Stimulated activated CD8-positive, alpha-beta memory T cell treated with anti-CD3 and anti-CD28 coated beads, Interleukin-4, amount 100 ng/mL, for 24 hours (primary cell): ENCODE results near the gene TARP.
"Not testable (repeated sequence)": the region's sequence is repeated elsewhere in the genome, so short reads cannot be mapped to it uniquely, and the experiment has no call there.

Experiments used
- DNase-seq: peaks from one replicate; pipeline ENCODE4 v3.0.0-alpha.2; 2020; ENCODE audit warnings: low read depth

The TARP gene

DNA sequence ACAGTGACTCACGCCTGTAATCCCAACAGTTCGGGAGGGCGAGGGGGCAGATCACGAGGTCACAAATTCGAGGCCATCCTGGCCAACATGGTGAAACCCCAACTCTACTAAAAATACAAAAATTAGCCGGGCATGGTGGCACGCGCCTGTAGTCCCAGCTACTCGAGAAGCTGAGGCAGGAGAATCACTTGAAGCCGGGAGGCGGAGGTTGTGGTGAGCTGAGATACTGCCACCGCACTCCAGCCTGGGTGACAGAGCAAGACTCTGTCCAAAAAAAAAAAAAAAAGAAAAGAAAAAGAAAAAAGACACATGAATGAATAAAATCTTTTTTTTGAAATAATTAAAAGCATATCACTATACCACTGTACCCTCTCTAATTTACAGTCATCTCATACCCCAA is 11.8 kb downstream of the TARP start:
- not testable (repeated sequence) for DNase-seq

DNA sequence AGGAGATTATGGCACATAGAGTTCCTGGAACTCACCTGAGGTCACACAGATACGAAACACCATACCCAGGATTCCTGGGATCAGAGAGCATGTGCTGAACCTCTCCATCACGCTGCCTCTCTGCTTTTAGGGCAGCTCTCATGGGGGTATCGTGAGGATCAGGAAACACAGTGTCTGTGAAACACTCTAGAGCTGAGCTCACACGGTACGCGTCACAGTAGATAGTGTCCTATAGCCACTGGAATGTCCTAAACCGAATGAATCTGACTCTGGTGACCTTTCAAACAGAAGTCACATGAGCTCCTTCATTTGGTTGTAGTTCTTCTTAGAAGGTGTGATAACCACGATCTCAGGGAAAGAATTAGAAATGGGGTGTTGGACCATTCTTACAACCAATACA is 14.3 kb downstream of the TARP start:
- not testable (repeated sequence) for DNase-seq

DNA sequence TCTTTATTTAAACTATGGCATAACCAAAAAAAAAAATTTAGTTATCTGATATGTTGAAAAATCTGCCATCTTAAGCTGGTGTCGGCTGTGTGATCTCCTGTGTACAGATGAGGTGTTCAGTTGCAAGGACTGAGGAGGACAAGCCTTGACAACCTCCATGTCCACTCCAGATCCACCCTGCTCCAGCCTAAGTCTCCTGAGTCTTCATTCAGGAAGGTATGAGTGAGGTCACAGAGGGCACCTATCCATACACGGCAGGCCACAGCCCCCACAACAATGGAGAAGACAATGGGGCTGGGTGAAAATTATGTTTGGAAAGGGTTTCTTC is 16.1 kb downstream of the TARP start:
- DNase-seq = no peak

GRCh38 chr7:38249849-38250248 is 23.6 kb downstream of the TARP start:
- DNase-seq = not testable (repeated sequence)

DNA sequence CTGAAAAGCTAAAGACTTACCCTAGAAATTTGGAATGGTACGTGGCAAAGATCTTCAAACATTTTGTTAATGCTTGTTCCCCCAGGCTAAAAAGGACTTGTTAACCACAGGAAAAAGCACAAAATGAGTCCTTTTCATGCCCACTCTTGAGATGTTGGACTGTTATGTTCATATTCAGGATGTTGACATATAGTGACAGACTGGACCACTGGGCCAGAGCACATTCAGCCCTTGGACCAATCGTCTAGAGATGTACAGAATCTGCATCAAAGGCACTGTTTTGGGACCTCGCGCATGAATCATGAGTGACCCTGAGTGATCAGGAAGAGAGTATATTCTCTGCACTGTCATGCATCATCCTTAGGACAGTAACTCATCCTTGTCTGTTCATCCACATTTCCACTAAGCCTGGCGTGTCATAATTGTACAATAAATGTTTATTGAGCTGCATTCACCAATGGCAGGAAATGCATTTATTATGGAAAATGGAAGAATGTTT is 25.3 kb downstream of the TARP start:
- no peak for DNase-seq

GRCh38 chr7:38245409-38245977 is 27.9 kb downstream of the TARP start:
- no peak for DNase-seq

DNA sequence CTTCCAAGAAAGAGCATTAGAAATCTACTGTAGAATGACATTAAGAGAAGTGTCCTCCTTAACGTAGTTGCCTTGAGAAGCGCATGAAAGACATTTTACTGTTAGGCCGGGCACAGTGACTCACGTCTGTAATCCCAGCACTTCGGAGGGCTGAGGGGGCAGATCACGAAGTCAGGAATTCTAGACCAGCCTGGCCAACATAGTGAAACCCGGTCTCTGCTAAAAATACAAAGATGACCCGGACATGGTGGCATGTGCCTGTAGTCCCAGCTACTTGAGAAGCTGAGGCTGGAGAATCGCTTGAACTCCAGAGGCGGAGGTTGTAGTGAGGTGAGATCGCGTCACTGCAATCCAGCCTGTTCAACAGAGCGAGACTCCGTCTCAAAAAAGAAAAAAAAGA is 28.9 kb downstream of the TARP start:
- no peak for DNase-seq

- not testable (repeated sequence) for DNase-seq
Measured at GRCh38 chr7:38243345-38243744, 30.1 kb downstream of the TARP start.

DNA sequence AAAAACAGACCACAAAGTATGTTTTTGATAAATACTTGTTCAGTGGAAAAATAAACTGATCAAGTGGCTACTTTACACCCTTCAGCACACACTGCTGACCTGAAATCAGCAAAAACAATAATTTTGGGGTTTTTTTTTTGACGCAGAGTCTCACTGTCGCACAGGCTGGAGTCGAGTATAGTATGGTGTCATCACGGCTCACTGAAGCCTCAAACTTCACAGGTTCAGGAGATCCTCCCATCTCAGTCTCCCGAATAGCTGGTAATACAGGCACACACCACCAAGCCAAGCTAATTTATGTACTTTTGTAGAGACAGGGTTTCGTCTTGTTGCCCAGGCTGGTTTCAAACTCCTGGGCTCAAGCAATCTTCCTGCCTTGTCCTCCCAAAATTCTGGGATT is 30.6 kb downstream of the TARP start:
- DNase-seq = no peak

- no peak for DNase-seq
Measured at GRCh38 chr7:38241071-38241470, 32.4 kb downstream of the TARP start.

DNA sequence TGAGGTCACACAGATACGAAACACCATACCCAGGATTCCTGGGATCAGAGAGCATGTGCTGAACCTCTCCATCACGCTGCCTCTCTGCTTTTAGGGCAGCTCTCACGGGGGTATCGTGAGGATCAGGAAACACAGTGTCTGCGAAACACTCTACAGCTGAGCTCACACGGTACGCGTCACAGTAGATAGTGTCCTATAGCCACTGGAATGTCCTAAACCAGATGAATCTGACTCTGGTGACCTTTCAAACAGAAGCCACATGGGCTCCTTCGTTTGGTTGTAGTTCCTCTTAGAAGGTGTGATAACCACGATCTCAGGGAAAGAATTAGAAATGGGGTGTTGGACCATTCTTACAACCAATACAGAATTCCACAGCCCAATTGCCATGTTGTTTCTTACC is 34.3 kb downstream of the TARP start:
- DNase-seq = not testable (repeated sequence)

DNA sequence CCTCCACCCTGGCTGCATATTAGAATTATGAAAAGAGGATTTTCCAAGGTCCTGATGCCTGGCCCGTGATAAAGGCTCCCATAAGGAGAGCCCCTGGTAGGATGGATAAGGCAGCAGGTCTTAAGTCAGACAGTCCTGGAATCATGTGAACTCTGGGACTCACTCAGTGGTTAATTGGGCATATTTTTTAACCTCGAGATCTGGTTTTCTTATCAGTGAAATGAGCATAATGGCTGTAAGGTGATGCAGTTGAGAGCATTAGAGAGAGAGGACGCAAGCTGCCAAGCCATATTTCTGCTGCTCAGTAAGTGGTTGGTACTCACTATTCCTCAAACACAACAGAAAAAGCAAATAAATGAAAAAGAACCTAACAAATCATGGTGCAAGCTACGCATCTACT is 37.8 kb downstream of the TARP start:
- DNase-seq = no peak

DNA sequence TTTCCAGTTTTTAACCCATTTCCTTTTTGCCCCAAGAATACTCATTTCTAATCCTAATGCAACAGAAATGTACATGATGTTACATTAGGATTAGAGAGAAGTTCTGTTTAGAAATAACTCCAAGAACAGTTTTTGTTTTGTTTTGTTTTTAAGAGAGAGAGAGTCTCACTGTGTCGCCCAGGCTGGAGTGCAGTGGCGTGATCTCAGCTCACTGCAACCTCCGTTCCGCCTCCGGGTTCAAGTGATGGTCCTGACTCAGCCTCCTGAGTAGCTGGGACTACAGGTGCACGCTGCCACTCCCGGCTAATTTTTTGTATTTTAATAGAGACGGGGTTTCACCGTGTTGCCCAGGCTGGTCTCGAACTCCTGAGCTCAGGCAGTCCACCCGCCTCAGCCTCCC is 38.7 kb downstream of the TARP start:
- DNase-seq = not testable (repeated sequence)

DNA sequence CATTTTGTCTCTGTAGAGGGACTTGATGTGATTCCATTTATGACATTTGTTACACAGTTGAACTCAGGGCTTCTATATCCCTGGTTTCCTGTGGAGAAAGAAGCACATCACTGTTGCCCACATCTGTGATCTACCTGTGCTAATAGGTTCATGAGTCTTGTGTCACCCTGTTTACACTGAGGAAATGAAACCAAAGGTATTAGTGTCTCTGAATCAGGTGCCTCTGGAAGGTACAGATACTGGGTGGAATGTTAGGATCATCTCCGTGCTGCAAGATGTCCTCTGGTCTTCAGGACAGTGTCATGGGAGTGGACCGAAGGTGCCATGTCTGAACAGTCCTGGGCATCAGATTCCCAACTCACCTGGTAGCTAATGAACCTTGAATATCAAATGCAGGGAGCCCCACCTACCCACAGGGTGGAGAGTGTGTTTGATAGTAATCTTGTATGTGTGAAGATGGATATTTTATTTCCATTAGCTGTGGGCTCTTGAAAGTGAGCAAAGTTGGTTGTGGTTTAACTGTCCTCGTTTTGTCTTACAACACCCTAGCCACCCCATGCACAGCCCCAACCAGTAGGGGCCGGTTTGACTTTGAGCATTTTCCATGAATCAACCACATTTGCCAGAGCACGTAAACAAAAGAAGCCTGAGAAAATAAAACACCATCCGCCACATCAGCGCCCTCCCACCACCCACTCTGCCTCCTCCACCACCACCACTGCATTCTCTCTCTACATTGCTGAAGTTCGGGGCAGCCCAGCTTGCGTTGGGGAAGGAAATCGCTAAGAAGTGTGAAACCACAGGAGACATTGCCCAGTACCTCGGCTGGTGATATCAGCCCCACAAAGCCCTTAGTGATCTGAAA is 40.7 kb downstream of the TARP start:
- DNase-seq = peak; percentile 75

DNA sequence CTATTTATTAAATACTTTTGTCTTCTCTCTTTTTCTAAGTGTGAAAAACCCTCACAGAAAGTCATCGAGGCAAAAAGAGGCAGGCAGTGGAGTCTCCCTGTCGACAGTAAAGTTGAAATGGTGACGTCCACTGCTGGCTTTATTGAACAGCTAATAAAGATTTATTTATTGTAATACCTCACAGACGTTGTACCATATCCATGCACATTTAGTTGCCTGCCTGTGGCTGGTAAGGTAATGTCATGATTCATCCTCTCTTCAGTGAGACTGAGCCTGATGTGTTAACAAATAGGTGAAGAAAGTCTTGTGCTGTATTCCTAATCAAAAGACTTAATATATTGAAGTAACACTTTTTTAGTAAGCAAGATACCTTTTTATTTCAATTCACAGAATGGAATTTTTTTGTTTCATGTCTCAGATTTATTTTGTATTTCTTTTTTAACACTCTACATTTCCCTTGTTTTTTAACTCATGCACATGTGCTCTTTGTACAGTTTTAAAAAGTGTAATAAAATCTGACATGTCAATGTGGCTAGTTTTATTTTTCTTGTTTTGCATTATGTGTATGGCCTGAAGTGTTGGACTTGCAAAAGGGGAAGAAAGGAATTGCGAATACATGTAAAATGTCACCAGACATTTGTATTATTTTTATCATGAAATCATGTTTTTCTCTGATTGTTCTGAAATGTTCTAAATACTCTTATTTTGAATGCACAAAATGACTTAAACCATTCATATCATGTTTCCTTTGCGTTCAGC is 43.4 kb downstream of the TARP start:
- DNase-seq = no peak

- DNase-seq = no peak
Measured at GRCh38 chr7:38229386-38229785, 44.0 kb downstream of the TARP start.

GRCh38 chr7:38224392-38224791 is 49.0 kb downstream of the TARP start:
- DNase-seq = no peak

DNA sequence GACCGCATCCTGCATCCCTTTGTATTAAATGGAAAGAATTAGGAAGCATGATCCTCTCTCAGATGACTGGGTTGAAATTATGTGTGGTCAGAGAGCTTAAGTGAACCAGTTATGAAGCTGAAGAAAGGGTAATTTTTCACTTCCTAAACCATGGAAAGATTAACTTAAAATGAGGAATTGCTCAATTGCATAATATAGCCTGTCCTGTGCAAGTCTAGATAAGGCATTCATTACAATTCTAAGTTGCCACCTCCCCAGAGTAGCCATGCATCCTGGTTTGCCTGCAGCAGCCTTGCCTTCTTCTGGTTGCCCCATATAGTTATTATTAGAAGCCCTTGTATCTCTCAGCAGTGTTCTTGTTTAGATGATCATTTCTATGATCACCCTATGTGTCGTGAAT is 50.1 kb downstream of the TARP start:
- DNase-seq = no peak

DNA sequence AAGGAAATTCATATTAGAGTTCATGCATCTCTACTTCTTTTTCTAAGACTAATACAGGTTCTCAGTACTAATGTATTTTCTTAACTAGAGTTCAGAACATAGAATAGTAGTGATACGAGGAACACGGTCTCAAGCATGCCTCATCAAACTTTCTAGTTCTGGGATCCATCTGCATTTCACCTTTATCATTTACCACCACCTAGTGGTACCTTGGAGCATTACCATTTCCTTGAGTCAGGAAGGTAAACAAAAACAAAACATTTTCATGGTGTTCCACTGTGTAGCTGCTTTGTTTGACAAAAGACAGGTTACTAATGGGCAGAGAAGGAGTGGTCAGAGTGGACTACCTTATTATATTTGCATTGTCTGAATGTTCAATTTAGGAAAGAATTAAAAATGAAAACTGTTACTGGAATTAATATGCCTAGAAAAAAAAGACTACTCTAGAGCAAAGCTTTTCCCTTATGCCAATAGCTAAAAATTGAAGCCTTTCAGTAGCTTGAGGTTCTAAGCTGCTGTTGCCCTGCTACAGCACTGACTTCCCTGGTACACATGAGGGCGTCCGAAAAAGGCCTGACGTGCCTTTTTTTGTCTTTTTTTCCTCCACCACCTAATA is 50.8 kb downstream of the TARP start:
- DNase-seq = no peak

DNA sequence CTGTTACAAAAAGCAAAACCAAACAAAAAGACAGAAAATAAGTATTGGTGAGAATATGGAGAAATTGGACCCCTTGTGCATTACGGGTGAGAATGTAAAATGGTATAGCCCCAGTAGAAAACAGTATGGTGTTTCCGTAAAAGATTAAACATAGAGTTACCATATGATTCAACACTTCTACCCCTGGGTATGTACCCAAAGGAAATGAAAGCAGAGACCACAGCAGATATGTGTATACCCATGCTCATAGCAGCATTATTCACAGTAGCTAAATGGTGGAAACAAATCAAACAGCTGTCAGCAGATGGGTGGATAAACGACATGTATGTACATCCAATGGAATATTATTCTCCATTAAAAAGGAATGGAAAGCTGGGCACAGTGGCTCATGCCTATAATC is 53.0 kb downstream of the TARP start:
- DNase-seq = no peak

GRCh38 chr7:38217672-38218071 is 55.8 kb downstream of the TARP start:
- no peak for DNase-seq
